H1 (cell line): Measurements from ENCODE around the gene ZNF761.

Experiments
- CHD1 ChIP-seq: IDR thresholded peaks from 2 replicates; pipeline ENCODE4 v1.6.1; 2012; ENCODE audit warnings: low read depth, low read length, improper control_type of control experiment
- EZH2 ChIP-seq: fragments of 200-600 bp; sonication (generic); IDR thresholded peaks from 2 replicates; pipeline ENCODE4 v1.7.1; 2012; ENCODE audit warnings: low read depth, mild to moderate bottlenecking, moderate library complexity, low read length, inconsistent platforms; ENCODE audit not compliant: severe bottlenecking
- HDAC2 ChIP-seq, 2 experiments: fragments of 300-600 bp in 1 of 2; sonication (generic) in 1 of 2; IDR thresholded peaks; 2 replicates each; pipeline ENCODE4 v1.6.1; 2011 to 2012; ENCODE audit warnings: low read depth in 2 of 2, low read length in 2 of 2, mild to moderate bottlenecking in 2 of 2, moderate library complexity in 2 of 2, borderline replicate concordance in 1 of 2, inconsistent platforms in 1 of 2
- MAX ChIP-seq: IDR thresholded peaks from 2 replicates; pipeline ENCODE4 v1.6.1; 2012; ENCODE audit warnings: inconsistent platforms
- POLR2AphosphoS5 ChIP-seq: IDR thresholded peaks from 2 replicates; pipeline ENCODE4 v1.6.1; 2011; ENCODE audit warnings: low read depth, low read length
- RXRA ChIP-seq: IDR thresholded peaks from 2 replicates; pipeline ENCODE4 v1.6.1; 2011; ENCODE audit warnings: low read depth, mild to moderate bottlenecking, low read length, moderate library complexity; ENCODE audit not compliant: insufficient read depth

GRCh38 chr19:53388168-53388567 is 43.6 kb upstream of the ZNF761 start:
- TF ChIP-seq MAX (no peak), POLR2AphosphoS5 (no peak), RXRA (no peak), EZH2 (no peak), CHD1 (no peak), HDAC2 (IDR thresholded peaks at IDR 0.05; ENCODE audit: borderline replicate concordance in 1 of 2, low read depth in 2 of 2, low read length in 2 of 2) (no peak)
